GM23248 (cell line): ENCODE measurements around the gene CDAN1. TPM values are rescaled to one million over a fixed set of nuclear protein-coding genes. Genes with fewer than 3 reads are reported as not detected.
A peak's percentile ranks its signal among the peaks of the same experiment; 100 is the strongest.
"Not testable (repeated sequence)": the region's sequence is repeated elsewhere in the genome, so short reads cannot be mapped to it uniquely, and the experiment has no call there.

Experiments
- DNase-seq: peaks from one replicate; pipeline ENCODE4 v3.0.0-alpha.2; 2015
- H2AFZ ChIP-seq: fragments of 200-600 bp; sonication (generic); 2 replicates; pipeline ENCODE4 v1.6.1; 2016; ENCODE audit warnings: antibody characterized with exemption
- H3F3A ChIP-seq: fragments of 200-600 bp; sonication (generic); 2 replicates; pipeline ENCODE4 v1.6.1; 2016; ENCODE audit warnings: mild to moderate bottlenecking, antibody characterized with exemption, mixed run types; ENCODE audit not compliant: insufficient read depth
- H3K27ac ChIP-seq: fragments of 200-600 bp; sonication (generic); 2 replicates; pipeline ENCODE4 v1.5.1; 2016; ENCODE audit warnings: mild to moderate bottlenecking
- H3K27me3 ChIP-seq: fragments of 200-600 bp; sonication (generic); replicated peaks from 2 replicates; pipeline ENCODE4 v1.6.1; 2016; ENCODE audit warnings: mild to moderate bottlenecking; ENCODE audit not compliant: insufficient read depth
- H3K36me3 ChIP-seq: fragments of 200-600 bp; sonication (generic); 2 replicates; pipeline ENCODE4 v1.6.1; 2016; ENCODE audit warnings: low read depth, mild to moderate bottlenecking
- H3K4me1 ChIP-seq: fragments of 200-600 bp; sonication (generic); 2 replicates; pipeline ENCODE4 v1.6.1; 2016; ENCODE audit warnings: mild to moderate bottlenecking; ENCODE audit not compliant: insufficient read depth
- H3K4me2 ChIP-seq: fragments of 200-600 bp; sonication (generic); one replicate; pipeline ENCODE4 v1.6.1; 2016; ENCODE audit warnings: mild to moderate bottlenecking; ENCODE audit not compliant: unreplicated experiment
- H3K4me3 ChIP-seq: fragments of 200-600 bp; sonication (generic); 2 replicates; pipeline ENCODE4 v1.5.1; 2016; ENCODE audit warnings: mild to moderate bottlenecking
- H3K79me2 ChIP-seq: fragments of 200-600 bp; sonication (generic); 2 replicates; pipeline ENCODE4 v1.6.1; 2016; ENCODE audit warnings: mild to moderate bottlenecking; ENCODE audit not compliant: insufficient read depth
- H3K9ac ChIP-seq: fragments of 200-600 bp; sonication (generic); 2 replicates; pipeline ENCODE4 v1.6.1; 2016; ENCODE audit warnings: mild to moderate bottlenecking
- H3K9me2 ChIP-seq: fragments of 200-600 bp; sonication (generic); 2 replicates; pipeline ENCODE4 v1.6.1; 2016; ENCODE audit warnings: mixed run types, mild to moderate bottlenecking, moderate library complexity; ENCODE audit not compliant: insufficient read depth
- H3K9me3 ChIP-seq: fragments of 200-600 bp; sonication (generic); one replicate; pipeline ENCODE4 v1.6.1; 2017; ENCODE audit warnings: low read depth
- H4K20me1 ChIP-seq: fragments of 200-600 bp; sonication (generic); 2 replicates; pipeline ENCODE4 v1.6.0; 2016; ENCODE audit not compliant: insufficient read depth
- EZH2 ChIP-seq: fragments of 200-600 bp; sonication (generic); IDR thresholded peaks from 2 replicates; pipeline ENCODE4 v1.6.1; 2018; ENCODE audit warnings: antibody characterized with exemption, mild to moderate bottlenecking; ENCODE audit not compliant: insufficient read depth, poor library complexity, severe bottlenecking
- EZH2phosphoT487 ChIP-seq: fragments of 200-600 bp; sonication (generic); IDR thresholded peaks from 2 replicates; pipeline ENCODE4 v1.6.1; 2018; ENCODE audit warnings: antibody characterized with exemption, moderate library complexity, mild to moderate bottlenecking, low read depth; ENCODE audit not compliant: insufficient read depth
- WGBS, 2 experiments: methylation state at CpG; one replicate each; pipeline ENCODE4 v1.1.6; 2015 to 2017; ENCODE audit warnings: low lambda C conversion rate in 2 of 2, low coverage in 1 of 2; ENCODE audit errors: missing lambda C conversion rate in 2 of 2; 5-methylcytosine and 5-hydroxymethylcytosine counted together
- in situ Hi-C: fragments of 300-500 bp; cut with MboI; formaldehyde crosslinking; loops from 2 replicates; pipeline ENCODE4 v1.15.0; 2020
- polyA plus RNA-seq: library from polyadenylated mRNA; unstranded; fragments of >200 nt; fragmentation: Nextera tagmentation; extraction: Ambion mirVana; gene quantifications from 2 replicates; pipeline ENCODE4 v1.2.1, GENCODE V29; 2016
- total RNA-seq: library from RNA; depleted of rRNA; stranded (reverse); fragments of >200 nt; shearing (Covaris generic); gene quantifications from 2 replicates; pipeline ENCODE4 v1.2.3, GENCODE V29; 2014

CDAN1 gene
- total and polyA plus RNA-seq, 2 experiments from 2014 or later, result 5.3 to 13.0 TPM

GRCh38 chr15:42782716-42783115 lies 45.8 kb upstream of the CDAN1 start:
- TF ChIP-seq EZH2 (no peak), EZH2phosphoT487 (no peak)
- no peak overlapping the region for H3K9ac ChIP-seq
- H3F3A ChIP-seq, result no peaks in the 10 kb centered on the region
- DNase-seq, result no peak
- H3K36me3 ChIP-seq, result peaks cover 13% of the 10 kb centered on the region; the same call in 1 of the 2 replicates
- in situ Hi-C loops, result no loop called here
- H3K79me2 ChIP-seq, result no peaks in the 10 kb centered on the region
- H3K27ac ChIP-seq, result no peak overlapping the region
- H3K4me2 ChIP-seq, result no peak overlapping the region
- H3K4me3 ChIP-seq, result no peak overlapping the region
- H3K4me1 ChIP-seq, result no peaks in the 10 kb centered on the region
- no peak overlapping the region for H2AFZ ChIP-seq
- no peaks in the 10 kb centered on the region for H4K20me1 ChIP-seq
- WGBS, 2 experiments, result 98 to 99% methylated on average over 4 of the region's 4 CpGs
- no peaks in the 10 kb centered on the region for H3K9me3 ChIP-seq
- no peaks in the 10 kb centered on the region for H3K27me3 ChIP-seq
- no peaks in the 10 kb centered on the region for H3K9me2 ChIP-seq

GRCh38 chr15:42775416-42775815 lies 38.5 kb upstream of the CDAN1 start:
- WGBS, 2 experiments, result 18 to 22% methylated on average over 2 of the region's 2 CpGs
- no peak overlapping the region for H2AFZ ChIP-seq
- H3K4me2 ChIP-seq, result no peak overlapping the region

GRCh38 chr15:42772901-42773300 lies 36.0 kb upstream of the CDAN1 start:
- WGBS, 2 experiments, result 99 to 100% methylated on average over 2 of the region's 2 CpGs
- Histone ChIP-seq H3K9ac (no peak overlapping the region), H3K36me3 (no peaks in the 10 kb centered on the region), H3F3A (no peaks in the 10 kb centered on the region), H3K9me2 (no peaks in the 10 kb centered on the region), H2AFZ (no peak overlapping the region), H3K4me3 (no peak overlapping the region), H3K4me1 (no peaks in the 10 kb centered on the region), H3K27ac (no peak overlapping the region), H3K27me3 (no peaks in the 10 kb centered on the region), H4K20me1 (no peaks in the 10 kb centered on the region), H3K79me2 (no peaks in the 10 kb centered on the region), H3K9me3 (no peaks in the 10 kb centered on the region), H3K4me2 (no peak overlapping the region)
- TF ChIP-seq EZH2 (no peak), EZH2phosphoT487 (no peak)
- DNase-seq, result no peak
- in situ Hi-C loops, result no loop called here

More at GRCh38 chr15:42775416-42775815, 38.5 kb upstream of the CDAN1 start:
- H3K36me3 ChIP-seq, result no peaks in the 10 kb centered on the region
- H3K9me3 ChIP-seq, result no peaks in the 10 kb centered on the region
- no peak for TF ChIP-seq EZH2phosphoT487
- no peak for TF ChIP-seq EZH2
- H3K27ac ChIP-seq, result no peak overlapping the region
- no peaks in the 10 kb centered on the region for H3K27me3 ChIP-seq
- H3K4me3 ChIP-seq, result no peak overlapping the region
- no peaks in the 10 kb centered on the region for H4K20me1 ChIP-seq
- no peaks in the 10 kb centered on the region for H3F3A ChIP-seq
- in situ Hi-C loops, result no loop called here
- no peaks in the 10 kb centered on the region for H3K9me2 ChIP-seq
- H3K4me1 ChIP-seq, result no peaks in the 10 kb centered on the region
- no peaks in the 10 kb centered on the region for H3K79me2 ChIP-seq
- no peak overlapping the region for H3K9ac ChIP-seq
- peak; percentile 3 for DNase-seq

- no peaks in the 10 kb centered on the region for H3K79me2 ChIP-seq
- no peaks in the 10 kb centered on the region for H3K9me2 ChIP-seq
- DNase-seq, result no peak
- H3K4me3 ChIP-seq, result no peak overlapping the region
- H3K27me3 ChIP-seq, result no peaks in the 10 kb centered on the region
- in situ Hi-C loops, result no loop called here
- no peaks in the 10 kb centered on the region for H3K4me1 ChIP-seq
- H3K9me3 ChIP-seq, result no peaks in the 10 kb centered on the region
- no peak overlapping the region for H3K9ac ChIP-seq
- H4K20me1 ChIP-seq, result no peaks in the 10 kb centered on the region
- TF ChIP-seq EZH2phosphoT487 (no peak), EZH2 (no peak)
- H3K36me3 ChIP-seq, result no peaks in the 10 kb centered on the region
- WGBS, 2 experiments, result 38 to 47% methylated on average over 2 of the region's 2 CpGs
- no peak overlapping the region for H3K4me2 ChIP-seq
- no peak overlapping the region for H3K27ac ChIP-seq
- no peaks in the 10 kb centered on the region for H3F3A ChIP-seq
- no peak overlapping the region for H2AFZ ChIP-seq
Measured at GRCh38 chr15:42772144-42772543, 35.2 kb upstream of the CDAN1 start.

GRCh38 chr15:42766109-42766508 lies 29.2 kb upstream of the CDAN1 start:
- in situ Hi-C loops, H3K9me3 ChIP-seq, H3K9ac ChIP-seq, H3K4me1 ChIP-seq, DNase-seq, H3K27ac ChIP-seq, H2AFZ ChIP-seq, H3K79me2 ChIP-seq, H3K27me3 ChIP-seq, H3F3A ChIP-seq, H3K36me3 ChIP-seq, H3K4me3 ChIP-seq, H3K4me2 ChIP-seq, H4K20me1 ChIP-seq, H3K9me2 ChIP-seq: not testable (repeated sequence)
- 71 to 85% methylated on average over 4 of the region's 4 CpGs for WGBS, 2 experiments

GRCh38 chr15:42764154-42764731 lies 27.3 kb upstream of the CDAN1 start:
- H3K4me1 ChIP-seq, H3K9me2 ChIP-seq, H3K36me3 ChIP-seq, DNase-seq, H3K27ac ChIP-seq, H3K4me2 ChIP-seq, H3F3A ChIP-seq, H2AFZ ChIP-seq, H3K9ac ChIP-seq, in situ Hi-C loops, H4K20me1 ChIP-seq, H3K4me3 ChIP-seq, H3K79me2 ChIP-seq, H3K9me3 ChIP-seq, H3K27me3 ChIP-seq: not testable (repeated sequence)
- WGBS, 2 experiments, result 87 to 88% methylated on average over 16 of the region's 16 CpGs

- H4K20me1 ChIP-seq, H3K4me1 ChIP-seq, H3K4me2 ChIP-seq, H3K9me3 ChIP-seq, H3K27me3 ChIP-seq, H3F3A ChIP-seq, H3K79me2 ChIP-seq, H3K27ac ChIP-seq, in situ Hi-C loops, H3K9me2 ChIP-seq, H3K4me3 ChIP-seq, H3K36me3 ChIP-seq, H3K9ac ChIP-seq, H2AFZ ChIP-seq, DNase-seq: not testable (repeated sequence)
- WGBS, 2 experiments, result 67 to 73% methylated on average over 2 of the region's 2 CpGs
Measured at GRCh38 chr15:42761813-42762212, 24.9 kb upstream of the CDAN1 start.
